Activated naive CD8-positive, alpha-beta T cell treated with anti-CD3 and anti-CD28 coated beads, Interleukin-2, amount 10 ng/mL, durations not matched to agents 7 days and 5 days (primary cell): ENCODE measurements around the gene IFI27L1. TPM values are rescaled to one million over a fixed set of nuclear protein-coding genes. Genes with fewer than 3 reads are reported as not detected.

Source experiments
- ATAC-seq: fragments of 150-1000 bp; cut with Tn5 transposase; one replicate; pipeline ENCODE4 v1.10.0; 2021; ENCODE audit warnings: low read depth, moderate library complexity
- POLR2A ChIA-PET: fragments of 350-600 bp; sonication (Branson Sonifier 250); formaldehyde crosslinking; loops from one replicate; lab custom pipeline; 2021; ENCODE audit warnings: antibody characterized with exemption; lab: Charles Lee
- DNase-seq: peaks from one replicate; pipeline ENCODE4 v3.0.0; 2021
- H3K27ac Mint-ChIP-seq: one replicate; pipeline ENCODE4 v1.8.0; 2022; ENCODE audit warnings: mild to moderate bottlenecking, mixed read lengths
- H3K27me3 Mint-ChIP-seq: one replicate; pipeline ENCODE4 v1.8.0; 2022; ENCODE audit warnings: mild to moderate bottlenecking, moderate library complexity, mixed read lengths
- H3K36me3 Mint-ChIP-seq: one replicate; pipeline ENCODE4 v1.8.0; 2021; ENCODE audit warnings: mild to moderate bottlenecking, mixed read lengths
- H3K4me1 Mint-ChIP-seq: one replicate; pipeline ENCODE4 v1.8.0; 2021; ENCODE audit warnings: mixed read lengths
- H3K4me3 Mint-ChIP-seq: one replicate; pipeline ENCODE4 v1.8.0; 2022; ENCODE audit warnings: mild to moderate bottlenecking, moderate library complexity, mixed read lengths
- H3K9me3 Mint-ChIP-seq: one replicate; pipeline ENCODE4 v1.8.0; 2021; ENCODE audit warnings: mixed read lengths
- total RNA-seq, 2 experiments: library from RNA; stranded (reverse); gene quantifications; one replicate each; pipeline ENCODE4 v1.2.3, GENCODE V29; 2021

Gene IFI27L1
- total RNA-seq, 2 experiments from 2014 or later = 36.1 to 39.8 TPM

DNA sequence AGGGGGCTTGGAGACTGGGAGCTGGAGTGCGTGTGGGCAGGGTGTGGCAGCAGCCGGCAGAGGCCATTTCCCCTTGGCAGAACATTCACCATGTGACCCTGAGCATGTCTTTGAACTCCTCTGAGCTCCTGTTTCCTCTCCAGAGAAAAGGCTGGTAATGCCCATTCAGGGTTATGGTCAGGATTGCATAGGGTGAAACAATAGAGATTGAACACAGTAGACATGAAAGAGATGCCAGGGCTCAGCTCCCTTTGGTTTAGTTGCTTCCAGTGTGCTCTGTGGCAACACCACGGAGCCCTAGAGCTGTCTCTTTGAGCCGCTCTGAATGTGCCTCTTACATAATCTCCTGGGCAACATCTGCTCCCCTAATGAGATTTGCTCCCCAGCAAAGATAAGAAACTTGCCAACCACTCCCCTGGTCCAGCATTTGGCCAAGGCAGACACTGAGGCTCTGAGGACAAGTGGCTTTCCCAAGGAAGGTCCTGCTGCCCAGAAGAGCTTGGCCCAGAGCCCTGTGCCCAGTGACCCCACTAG is 34.0 kb downstream of the IFI27L1 start:
- Mint-ChIP-seq H3K9me3 (peaks cover 6% of the 10 kb centered on the region), H3K36me3 (peaks cover 15% of the 10 kb centered on the region), H3K4me3 (peak overlapping the region; percentile 9), H3K27me3 (peaks cover 4% of the 10 kb centered on the region), H3K27ac (peak overlapping the region; percentile 9), H3K4me1 (peaks cover 39% of the 10 kb centered on the region)
- POLR2A ChIA-PET = interaction anchor here (1.4 to 1.6 kb wide), 4 partner anchors 10 to 34 kb away, joined by 3 to 5 read pairs (median 4); partner anchors contain the start of genes DDX24 and IFI27L1
- ATAC-seq = no peak
- DNase-seq = no peak

DNA sequence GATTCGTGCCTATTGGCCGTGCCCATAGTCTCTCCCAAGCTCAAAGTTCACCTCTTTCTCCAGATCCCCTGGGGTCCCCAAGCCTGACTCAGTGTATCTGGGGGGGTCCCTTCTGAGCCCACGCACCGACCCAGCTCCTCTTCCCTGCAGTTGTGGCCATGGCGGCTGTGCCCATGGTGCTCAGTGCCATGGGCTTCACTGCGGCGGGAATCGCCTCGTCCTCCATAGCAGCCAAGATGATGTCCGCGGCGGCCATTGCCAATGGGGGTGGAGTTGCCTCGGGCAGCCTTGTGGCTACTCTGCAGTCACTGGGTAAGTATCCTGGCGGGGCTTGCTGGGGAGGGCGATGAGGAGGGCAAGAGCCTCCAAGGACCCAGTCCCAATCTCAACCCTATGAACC is 34.5 kb downstream of the IFI27L1 start:
- Mint-ChIP-seq H3K27ac (no peak overlapping the region), H3K27me3 (peaks cover 4% of the 10 kb centered on the region), H3K36me3 (peaks cover 12% of the 10 kb centered on the region), H3K9me3 (peaks cover 9% of the 10 kb centered on the region), H3K4me1 (peaks cover 35% of the 10 kb centered on the region), H3K4me3 (no peak overlapping the region)
- no peak for DNase-seq
- ATAC-seq = no peak
- POLR2A ChIA-PET = interaction anchor here (1.5 to 1.6 kb wide), 3 partner anchors 9 to 34 kb away, joined by 4 to 5 read pairs (median 4); partner anchors contain the start of genes DDX24 and IFI27L1

DNA sequence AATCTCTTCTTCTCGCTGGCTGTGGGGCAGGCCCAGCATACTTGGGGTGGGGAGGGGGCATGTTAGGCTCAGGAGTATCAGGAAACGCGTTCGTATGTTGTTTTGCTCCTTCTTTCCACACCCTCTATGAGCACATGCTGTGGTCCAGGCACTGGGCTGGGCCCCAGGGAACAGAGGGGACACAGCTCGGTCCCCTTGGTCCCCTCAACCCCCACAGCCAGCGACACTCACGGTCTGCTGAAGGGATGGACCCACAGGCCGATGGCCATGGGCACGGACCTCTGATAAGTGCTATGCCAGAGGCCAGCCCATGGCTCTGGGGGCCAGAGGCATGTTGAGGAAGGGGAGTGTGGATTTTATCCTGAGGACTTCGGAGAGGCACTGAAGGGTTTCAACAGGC is 35.6 kb downstream of the IFI27L1 start:
- H3K27me3 Mint-ChIP-seq = peaks cover 9% of the 10 kb centered on the region
- H3K4me1 Mint-ChIP-seq = peaks cover 31% of the 10 kb centered on the region
- peaks cover 15% of the 10 kb centered on the region for H3K9me3 Mint-ChIP-seq
- POLR2A ChIA-PET = interaction anchor here (1.0 kb wide), 1 partner anchor 13 kb away, joined by 3 read pairs; the partner anchor contains the start of gene IFI27L2
- DNase-seq (no peak), ATAC-seq (no peak)
- no peak overlapping the region for H3K4me3 Mint-ChIP-seq
- H3K36me3 Mint-ChIP-seq = peaks cover 12% of the 10 kb centered on the region
- no peak overlapping the region for H3K27ac Mint-ChIP-seq

DNA sequence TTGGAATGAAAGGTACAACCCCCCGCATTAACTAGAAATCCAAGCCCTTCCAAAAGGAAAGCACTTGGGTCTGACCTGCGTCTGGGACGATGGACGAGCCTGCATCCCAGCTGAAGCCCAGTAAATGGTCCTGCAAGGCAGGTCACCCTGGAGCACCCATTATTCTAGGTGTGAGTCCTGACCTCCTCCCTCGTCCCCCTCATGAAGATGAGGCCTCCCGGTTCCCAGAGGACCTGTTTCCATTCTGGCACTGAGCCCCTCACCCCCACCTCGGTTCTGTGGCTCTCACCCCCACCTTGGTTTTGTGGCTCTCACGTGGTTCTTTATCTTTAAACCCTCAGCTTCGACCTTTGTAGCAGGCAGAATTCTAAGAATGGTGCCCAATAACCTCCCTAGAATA is 36.7 kb downstream of the IFI27L1 start:
- H3K9me3 Mint-ChIP-seq = peaks cover 16% of the 10 kb centered on the region
- peaks cover 24% of the 10 kb centered on the region for H3K4me1 Mint-ChIP-seq
- POLR2A ChIA-PET = no interaction called here
- H3K4me3 Mint-ChIP-seq = no peak overlapping the region
- H3K27ac Mint-ChIP-seq = no peak overlapping the region
- H3K36me3 Mint-ChIP-seq = peaks cover 4% of the 10 kb centered on the region
- DNase-seq = no peak
- ATAC-seq = no peak
- H3K27me3 Mint-ChIP-seq = peaks cover 9% of the 10 kb centered on the region

DNA sequence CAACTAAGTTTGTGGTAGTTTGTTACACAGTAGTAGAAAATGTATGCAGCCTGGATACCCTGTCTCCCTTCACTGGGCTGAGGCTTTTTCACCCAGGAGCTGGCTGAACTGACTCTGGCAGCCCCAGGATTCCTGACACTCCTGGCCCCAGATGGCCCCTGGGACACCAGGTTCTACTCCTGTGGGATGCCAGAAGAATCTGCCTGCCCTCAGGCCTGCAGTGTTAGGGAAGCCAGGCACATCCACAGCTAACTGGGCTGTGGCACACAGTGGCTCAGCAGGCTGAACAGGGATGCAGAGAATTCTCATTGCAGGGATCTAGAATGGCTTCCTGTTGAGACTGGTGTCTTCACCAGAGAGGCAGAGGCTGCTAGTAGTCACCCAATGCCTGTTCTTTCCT is 38.0 kb downstream of the IFI27L1 start:
- H3K36me3 Mint-ChIP-seq = peaks cover 4% of the 10 kb centered on the region
- H3K27ac Mint-ChIP-seq = no peak overlapping the region
- POLR2A ChIA-PET = interaction anchor here (1.0 kb wide), 1 partner anchor 9 kb away, joined by 5 read pairs; no protein-coding TSS in a partner anchor
- H3K4me1 Mint-ChIP-seq = peaks cover 20% of the 10 kb centered on the region
- H3K27me3 Mint-ChIP-seq = peaks cover 9% of the 10 kb centered on the region
- ATAC-seq (no peak), DNase-seq (no peak)
- H3K9me3 Mint-ChIP-seq = peaks cover 18% of the 10 kb centered on the region
- H3K4me3 Mint-ChIP-seq = no peak overlapping the region

DNA sequence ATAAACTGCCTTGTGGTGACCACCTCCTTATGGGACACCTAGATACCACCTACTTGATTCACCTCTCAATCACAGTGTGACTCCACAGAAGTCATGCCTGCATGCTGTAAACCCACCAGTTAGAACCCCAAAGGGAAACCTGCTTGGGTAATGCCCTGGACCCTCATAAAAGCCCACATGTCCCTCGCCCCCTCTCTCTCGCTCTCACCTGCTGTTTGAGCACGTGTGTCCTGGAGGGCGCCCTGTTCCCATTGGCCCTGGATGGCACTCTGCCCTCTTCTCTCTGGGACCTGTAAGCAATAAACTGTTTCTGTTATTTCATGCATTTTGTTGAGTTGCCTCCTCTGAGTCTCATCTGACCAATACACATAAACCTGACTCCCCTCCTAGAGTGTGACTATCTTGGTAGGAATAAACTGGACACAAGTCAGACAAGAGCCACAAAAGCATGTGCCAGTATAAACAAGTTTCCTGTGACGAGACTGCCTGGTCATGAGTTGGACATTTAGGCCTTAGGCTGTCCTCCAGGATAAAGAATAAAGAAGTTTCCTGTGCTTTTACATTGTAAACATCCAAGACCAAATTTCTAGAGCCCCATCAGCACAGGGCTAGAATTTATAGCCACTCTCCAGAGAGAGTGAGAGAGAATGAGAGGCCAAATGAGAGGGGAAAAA is 39.7 kb downstream of the IFI27L1 start:
- Mint-ChIP-seq H3K27me3 (peaks cover 10% of the 10 kb centered on the region), H3K36me3 (no peaks in the 10 kb centered on the region)
- POLR2A ChIA-PET = no interaction called here

DNA sequence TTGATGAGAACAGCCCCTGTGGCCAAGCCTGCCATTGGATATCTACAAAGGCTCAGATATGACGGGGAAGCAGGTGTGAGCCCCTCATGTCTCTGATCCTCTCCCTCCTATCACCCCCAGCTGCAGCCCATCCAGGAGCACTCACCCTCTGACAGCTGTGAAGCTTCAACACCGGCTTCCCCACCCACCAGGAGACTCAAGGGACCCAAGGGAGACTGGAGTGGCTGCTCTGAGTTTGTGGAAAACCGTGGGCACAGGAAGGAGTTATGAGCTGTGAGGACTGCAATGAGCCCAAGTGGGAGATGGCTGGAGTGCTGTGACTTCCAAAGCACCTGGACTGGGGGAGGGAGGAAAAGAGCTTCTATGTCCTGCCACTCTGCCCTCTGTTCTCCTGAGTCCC is 40.4 kb downstream of the IFI27L1 start:
- H3K4me3 Mint-ChIP-seq = no peak overlapping the region
- H3K36me3 Mint-ChIP-seq = no peaks in the 10 kb centered on the region
- peaks cover 10% of the 10 kb centered on the region for H3K27me3 Mint-ChIP-seq
- ATAC-seq (no peak), DNase-seq (no peak)
- H3K4me1 Mint-ChIP-seq = peaks cover 11% of the 10 kb centered on the region
- POLR2A ChIA-PET = no interaction called here
- peaks cover 18% of the 10 kb centered on the region for H3K9me3 Mint-ChIP-seq
- no peak overlapping the region for H3K27ac Mint-ChIP-seq

More for the DNA sequence above, 39.7 kb downstream of the IFI27L1 start:
- Mint-ChIP-seq H3K4me1 (peaks cover 11% of the 10 kb centered on the region), H3K9me3 (peaks cover 18% of the 10 kb centered on the region), H3K4me3 (no peak overlapping the region), H3K27ac (no peak overlapping the region)
- no peak for ATAC-seq
- no peak for DNase-seq

DNA sequence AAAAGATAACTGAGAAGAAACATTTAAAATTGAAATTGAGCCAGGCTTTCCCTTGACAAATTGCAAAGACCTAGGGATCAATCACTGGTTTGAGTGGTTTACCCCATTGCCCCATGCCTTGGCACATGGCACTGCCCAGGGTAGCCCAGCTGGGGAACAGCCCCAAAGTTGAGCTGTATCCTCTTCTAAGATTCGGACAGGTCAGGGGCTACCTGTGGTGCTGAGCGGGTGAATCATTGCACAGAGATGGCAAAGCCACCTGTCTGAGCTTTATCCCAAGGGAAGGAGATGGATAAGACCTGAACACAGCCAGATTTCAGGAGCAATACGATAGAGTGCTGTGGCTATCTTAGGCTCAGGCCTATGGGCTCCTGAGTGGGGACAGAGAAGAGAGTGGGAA is 41.3 kb downstream of the IFI27L1 start:
- DNase-seq = no peak
- H3K36me3 Mint-ChIP-seq = no peaks in the 10 kb centered on the region
- H3K27ac Mint-ChIP-seq = no peak overlapping the region
- H3K4me3 Mint-ChIP-seq = no peak overlapping the region
- POLR2A ChIA-PET = no interaction called here
- peaks cover 18% of the 10 kb centered on the region for H3K9me3 Mint-ChIP-seq
- H3K27me3 Mint-ChIP-seq = peaks cover 10% of the 10 kb centered on the region
- H3K4me1 Mint-ChIP-seq = peaks cover 8% of the 10 kb centered on the region
- ATAC-seq = no peak

DNA sequence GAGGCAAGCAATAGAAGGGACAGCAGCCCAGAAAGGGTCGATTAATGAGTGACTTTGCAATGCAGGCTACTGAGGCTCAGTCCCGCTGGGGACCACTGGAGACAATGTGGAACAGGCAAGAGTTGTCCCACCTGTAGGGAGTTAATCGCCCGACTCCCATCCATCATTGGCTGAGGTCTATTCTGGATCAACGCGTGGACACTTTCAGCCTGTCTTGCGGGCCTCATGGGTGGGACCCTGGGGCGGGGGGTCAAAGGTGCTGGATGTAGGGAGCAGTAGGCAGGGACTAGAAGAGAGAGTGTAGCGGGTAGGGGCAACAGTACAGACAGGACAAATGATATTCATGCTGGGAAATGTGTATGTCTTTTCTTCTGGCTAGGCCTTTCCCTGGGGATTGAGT is 42.2 kb downstream of the IFI27L1 start:
- Mint-ChIP-seq H3K4me1 (peaks cover under 1% of the 10 kb centered on the region), H3K9me3 (peaks cover 18% of the 10 kb centered on the region), H3K36me3 (no peaks in the 10 kb centered on the region), H3K4me3 (no peak overlapping the region), H3K27ac (no peak overlapping the region), H3K27me3 (peaks cover 9% of the 10 kb centered on the region)
- DNase-seq (no peak), ATAC-seq (no peak)
- POLR2A ChIA-PET = interaction anchor here (1.5 kb wide), 1 partner anchor 13 kb away, joined by 3 read pairs; the partner anchor contains the start of gene IFI27

DNA sequence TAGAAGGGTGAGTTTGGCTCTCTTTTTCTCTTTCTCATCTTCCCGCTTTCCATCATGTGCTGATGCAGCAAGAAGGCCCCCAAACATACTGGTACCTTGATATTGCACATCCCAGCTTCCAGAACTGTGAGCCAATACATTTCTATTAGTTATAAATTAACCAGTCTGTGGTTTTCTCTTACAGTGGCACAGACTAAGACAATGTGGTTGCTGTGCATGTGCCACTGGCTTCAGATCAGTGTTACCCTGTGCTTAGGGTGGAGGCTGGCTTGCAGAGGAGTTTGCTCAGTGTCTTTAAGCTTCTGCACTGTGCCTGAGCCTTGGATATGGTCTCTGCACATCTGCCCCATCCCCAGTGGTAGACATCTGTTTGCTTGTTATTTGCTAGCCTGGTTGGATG is 42.8 kb downstream of the IFI27L1 start:
- POLR2A ChIA-PET = interaction anchor here (1.5 kb wide), 1 partner anchor 13 kb away, joined by 3 read pairs; the partner anchor contains the start of gene IFI27
- Mint-ChIP-seq H3K36me3 (no peaks in the 10 kb centered on the region), H3K4me3 (no peak overlapping the region), H3K9me3 (peaks cover 18% of the 10 kb centered on the region), H3K27me3 (peaks cover 9% of the 10 kb centered on the region), H3K27ac (no peak overlapping the region), H3K4me1 (peaks cover 5% of the 10 kb centered on the region)
- ATAC-seq (no peak), DNase-seq (no peak)

DNA sequence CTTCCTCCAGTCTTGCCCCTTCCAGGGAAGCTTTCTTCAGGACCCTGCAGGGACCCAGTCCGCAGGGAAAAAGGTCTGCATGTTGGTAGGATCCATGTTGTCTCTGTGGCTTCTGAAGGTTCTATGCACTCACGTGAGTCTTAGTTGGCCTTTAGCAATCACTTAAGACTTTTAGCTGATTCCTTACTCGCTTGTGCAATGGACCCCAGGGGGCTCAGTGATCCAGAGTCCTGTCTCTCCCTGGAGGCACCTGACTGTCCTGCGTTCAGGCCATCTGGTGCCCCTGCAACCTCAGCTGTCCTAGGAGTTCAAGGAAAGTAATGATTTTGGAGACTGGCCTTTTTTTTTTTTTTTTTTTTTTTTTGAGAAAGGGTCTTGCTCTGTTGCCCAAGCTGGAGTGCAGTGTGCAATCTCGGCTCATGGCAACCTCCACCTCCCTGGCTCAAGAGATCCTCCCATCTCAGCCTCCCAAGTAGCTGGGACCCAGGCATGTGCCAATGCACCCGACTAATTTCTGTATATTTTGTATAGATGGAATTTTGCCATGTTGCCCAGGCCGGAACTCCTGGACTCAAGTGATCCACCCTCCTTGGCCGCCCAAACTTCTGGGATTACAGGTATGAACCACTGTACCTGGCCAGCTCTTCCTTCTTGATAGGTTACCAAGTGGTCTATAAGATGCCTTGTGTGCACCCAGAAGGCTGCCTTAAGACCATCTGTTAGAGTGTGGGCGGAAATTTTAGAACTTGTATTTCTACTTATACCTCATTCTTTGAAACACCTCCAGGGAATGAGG is 43.7 kb downstream of the IFI27L1 start:
- Mint-ChIP-seq H3K9me3 (peaks cover 13% of the 10 kb centered on the region), H3K36me3 (no peaks in the 10 kb centered on the region), H3K4me1 (peaks cover 5% of the 10 kb centered on the region), H3K4me3 (no peak overlapping the region), H3K27ac (no peak overlapping the region), H3K27me3 (peaks cover 6% of the 10 kb centered on the region)
- DNase-seq = no peak
- ATAC-seq = no peak
- POLR2A ChIA-PET = interaction anchor here (0.9 to 1.5 kb wide), 3 partner anchors 10 to 44 kb away, joined by 3 to 4 read pairs (median 4); partner anchors contain the start of genes DDX24, IFI27 and IFI27L1

DNA sequence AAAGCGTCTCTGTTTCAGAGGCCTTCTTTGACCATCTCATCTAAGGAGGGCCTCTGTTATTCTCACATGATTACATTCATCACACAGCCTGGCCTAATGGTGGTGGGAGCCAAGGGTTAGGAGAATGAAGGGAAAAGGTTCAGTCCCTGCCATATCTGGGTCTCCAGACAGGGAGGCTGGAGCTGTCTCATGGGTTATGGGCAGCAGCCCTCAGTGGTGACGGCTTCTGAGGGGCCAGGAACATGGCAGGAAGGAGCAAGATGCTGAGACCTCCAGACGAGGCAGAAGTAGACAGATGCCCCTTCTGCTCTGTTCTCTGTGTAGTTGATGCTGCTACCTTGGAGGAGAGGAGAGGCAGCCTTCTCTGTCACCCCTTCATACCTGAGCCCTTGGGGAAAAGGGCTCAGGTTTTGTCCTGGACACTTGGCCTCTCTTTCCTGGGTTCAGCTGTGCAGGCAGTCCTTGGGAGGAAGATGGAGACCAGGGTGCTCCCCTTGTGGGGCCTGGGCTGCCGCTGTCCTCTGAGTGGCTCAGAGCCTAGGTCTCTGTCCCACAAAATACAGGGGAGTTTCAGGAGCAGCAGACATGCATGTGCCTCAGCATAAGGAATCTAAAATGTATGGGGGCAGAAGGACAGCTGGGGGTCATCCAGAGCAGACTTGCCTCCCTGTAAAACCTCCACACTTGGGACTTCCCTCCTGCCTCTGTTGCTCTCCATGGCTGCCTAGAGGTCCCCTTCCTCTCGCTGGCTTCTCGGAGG is 44.7 kb downstream of the IFI27L1 start:
- Mint-ChIP-seq H3K4me3 (no peak overlapping the region), H3K27ac (no peak overlapping the region), H3K27me3 (peaks cover 9% of the 10 kb centered on the region), H3K9me3 (peaks cover 7% of the 10 kb centered on the region), H3K36me3 (no peaks in the 10 kb centered on the region), H3K4me1 (peaks cover 11% of the 10 kb centered on the region)
- DNase-seq (no peak), ATAC-seq (no peak)
- POLR2A ChIA-PET = interaction anchor here (1.2 to 1.5 kb wide), 2 partner anchors 11 to 12 kb away, joined by 3 to 4 read pairs; no protein-coding TSS in a partner anchor

DNA sequence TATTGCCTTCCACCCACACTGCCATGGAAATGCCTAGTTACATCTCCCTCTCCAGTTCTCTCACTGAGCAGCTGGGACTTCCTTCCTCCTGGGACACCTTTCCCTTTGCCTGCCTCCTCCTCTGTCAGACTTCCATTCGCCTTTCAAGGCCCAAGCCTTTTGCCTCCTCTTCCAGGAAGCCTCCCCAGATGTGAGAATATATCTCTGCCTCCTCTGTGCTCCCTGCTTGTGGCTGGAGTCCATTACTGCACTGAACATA is 45.2 kb downstream of the IFI27L1 start:
- Mint-ChIP-seq H3K27me3 (peaks cover 12% of the 10 kb centered on the region), H3K36me3 (no peaks in the 10 kb centered on the region), H3K4me3 (no peak overlapping the region), H3K27ac (no peak overlapping the region), H3K4me1 (peaks cover 11% of the 10 kb centered on the region), H3K9me3 (peaks cover 3% of the 10 kb centered on the region)
- no peak for ATAC-seq
- POLR2A ChIA-PET = interaction anchor here (1.5 kb wide), 1 partner anchor 12 kb away, joined by 3 read pairs; no protein-coding TSS in a partner anchor
- DNase-seq = no peak
